ENCODE measurements around the gene MISP3. TPM values are rescaled to one million over a fixed set of nuclear protein-coding genes. Genes with fewer than 3 reads are reported as not detected.

The MISP3 gene
- total RNA-seq, 2 donors from 2014 or later: 4.6 to 5.8 TPM

DNA sequence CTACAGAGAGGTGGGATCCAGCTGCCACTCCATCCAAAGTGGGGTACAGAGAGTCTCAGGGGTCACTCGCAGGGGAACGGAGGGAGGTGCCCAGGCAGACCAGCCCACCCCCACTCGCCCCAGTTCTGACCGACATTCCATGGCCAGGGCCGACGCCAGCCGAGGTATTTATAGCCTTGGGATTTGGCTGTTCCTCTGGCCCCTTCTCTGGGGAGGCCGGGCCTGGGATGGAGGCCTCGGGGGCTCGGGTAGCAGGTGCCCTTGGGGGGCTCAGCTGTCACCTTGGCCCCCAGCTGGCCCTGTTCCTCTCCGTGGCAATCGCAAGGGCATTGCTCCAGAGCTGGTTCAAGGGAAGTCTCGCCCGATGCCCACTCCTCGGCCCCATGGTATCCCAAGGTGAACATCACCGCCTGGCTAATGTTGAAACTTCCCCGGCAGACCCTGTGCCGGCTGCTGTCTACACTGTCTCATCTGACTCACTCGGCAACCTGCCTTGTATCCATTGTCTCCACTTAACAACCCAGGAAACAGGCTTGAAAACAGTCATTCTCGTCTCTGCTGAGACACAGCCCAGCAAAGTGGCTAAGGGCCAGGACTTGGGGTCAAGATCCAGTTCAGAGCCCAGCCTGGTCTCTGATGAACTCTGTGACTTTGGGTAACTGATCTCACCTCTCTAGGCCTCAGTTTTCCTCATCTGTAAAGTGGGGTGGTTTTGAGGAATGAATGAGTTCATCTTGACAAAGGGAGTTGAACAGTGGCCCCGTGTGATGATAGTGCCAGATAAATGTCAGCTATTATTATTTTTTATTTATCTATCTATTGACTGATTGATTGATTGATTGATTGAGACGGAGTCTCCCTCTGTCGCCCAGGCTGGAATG, 35.2 kb downstream of the MISP3 start:
- no peak for ATAC-seq (replicated peaks in 1 of 2)
- H3K27ac Mint-ChIP-seq: no peak overlapping the region

GRCh38 chr19:14110650-14111049, 38.1 kb downstream of the MISP3 start:
- no peak for ATAC-seq (replicated peaks in 1 of 2)
- H3K4me1 Mint-ChIP-seq (ENCODE audit: low read depth): peaks cover 30% of the 10 kb centered on the region
- H3K27me3 Mint-ChIP-seq (ENCODE audit: low read depth): no peaks in the 10 kb centered on the region
- no peak for DNase-seq
- no peak overlapping the region for H3K27ac Mint-ChIP-seq
- H3K4me3 Mint-ChIP-seq: no peak overlapping the region
- H3K9me3 Mint-ChIP-seq: no peaks in the 10 kb centered on the region
- H3K36me3 Mint-ChIP-seq (ENCODE audit: insufficient read depth in 2 of 2): no peaks in the 10 kb centered on the region

More for the DNA sequence above, 35.2 kb downstream of the MISP3 start:
- no peak for DNase-seq
- Mint-ChIP-seq H3K36me3 (ENCODE audit: insufficient read depth in 2 of 2) (no peaks in the 10 kb centered on the region), H3K27me3 (ENCODE audit: low read depth) (no peaks in the 10 kb centered on the region), H3K9me3 (no peaks in the 10 kb centered on the region), H3K4me3 (no peak overlapping the region), H3K4me1 (ENCODE audit: low read depth) (peaks cover 12% of the 10 kb centered on the region)

GRCh38 chr19:14111486-14111885, 38.9 kb downstream of the MISP3 start:
- no peaks in the 10 kb centered on the region for H3K9me3 Mint-ChIP-seq
- no peaks in the 10 kb centered on the region for H3K27me3 Mint-ChIP-seq (ENCODE audit: low read depth)
- H3K4me1 Mint-ChIP-seq (ENCODE audit: low read depth): peaks cover 38% of the 10 kb centered on the region
- no peaks in the 10 kb centered on the region for H3K36me3 Mint-ChIP-seq (ENCODE audit: insufficient read depth in 2 of 2)
- DNase-seq (no peak), ATAC-seq (replicated peaks in 1 of 2) (no peak)
- H3K27ac Mint-ChIP-seq: no peak overlapping the region
- no peak overlapping the region for H3K4me3 Mint-ChIP-seq

- DNase-seq: no peak
These were observed 39.6 kb downstream of the MISP3 start for GRCh38 chr19:14112051-14112808.

GRCh38 chr19:14112809-14113385, 40.3 kb downstream of the MISP3 start:
- H3K4me3 Mint-ChIP-seq: no peak overlapping the region
- no peaks in the 10 kb centered on the region for H3K27me3 Mint-ChIP-seq (ENCODE audit: low read depth)
- no peaks in the 10 kb centered on the region for H3K9me3 Mint-ChIP-seq
- H3K4me1 Mint-ChIP-seq (ENCODE audit: low read depth): peaks cover 44% of the 10 kb centered on the region
- H3K27ac Mint-ChIP-seq: no peak overlapping the region
- peaks cover 0 to 2% of the 10 kb centered on the region in 2 donors for H3K36me3 Mint-ChIP-seq (ENCODE audit: insufficient read depth in 2 of 2)
- no peak for ATAC-seq (replicated peaks in 1 of 2)
- no peak for DNase-seq

More at GRCh38 chr19:14112051-14112808, 39.6 kb downstream of the MISP3 start:
- H3K36me3 Mint-ChIP-seq (ENCODE audit: insufficient read depth in 2 of 2): peaks cover 0 to 2% of the 10 kb centered on the region in 2 donors
- no peaks in the 10 kb centered on the region for H3K9me3 Mint-ChIP-seq
- ATAC-seq (replicated peaks in 1 of 2): no peak
- no peak overlapping the region for H3K4me3 Mint-ChIP-seq
- H3K27ac Mint-ChIP-seq: no peak overlapping the region
- no peaks in the 10 kb centered on the region for H3K27me3 Mint-ChIP-seq (ENCODE audit: low read depth)
- peaks cover 44% of the 10 kb centered on the region for H3K4me1 Mint-ChIP-seq (ENCODE audit: low read depth)

DNA sequence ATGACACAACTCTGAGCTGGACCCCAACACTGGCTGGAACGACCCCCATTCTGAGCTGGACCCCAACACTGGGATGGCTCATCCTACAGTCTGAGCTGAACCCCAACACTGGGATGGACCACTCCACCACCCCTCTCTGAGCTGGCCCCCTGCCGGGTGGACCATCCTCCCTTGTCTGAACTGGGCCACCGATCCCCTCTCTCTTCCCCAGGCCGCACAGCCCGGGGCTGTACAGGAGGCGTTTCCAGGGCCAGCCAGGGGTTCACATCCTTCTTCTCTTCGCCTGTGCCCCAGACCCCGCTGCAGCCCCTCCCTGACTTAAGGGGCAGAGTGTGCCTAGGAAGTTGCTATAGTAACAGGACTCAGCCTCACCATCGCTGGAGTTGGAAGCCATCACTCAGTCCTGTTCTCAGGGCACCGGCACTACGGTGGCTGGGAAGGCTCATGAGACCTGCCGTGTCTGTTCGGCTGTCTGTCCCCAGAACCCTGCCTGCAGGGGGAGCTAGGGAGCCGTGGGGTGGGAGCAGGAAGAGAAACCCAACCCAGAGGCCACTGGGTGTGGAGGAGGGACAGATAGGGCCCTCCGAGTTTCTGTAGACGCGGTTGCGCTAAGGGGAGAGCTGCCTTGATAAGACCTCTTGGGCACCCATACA, 41.3 kb downstream of the MISP3 start:
- H3K9me3 Mint-ChIP-seq: no peaks in the 10 kb centered on the region
- no peak overlapping the region for H3K27ac Mint-ChIP-seq
- no peaks in the 10 kb centered on the region for H3K27me3 Mint-ChIP-seq (ENCODE audit: low read depth)
- peak overlapping the region; percentile 29 to 50 for H3K4me3 Mint-ChIP-seq
- ATAC-seq (replicated peaks in 1 of 2) (no peak), DNase-seq (peak; percentile 49 to 57)
- peaks cover 50% of the 10 kb centered on the region for H3K4me1 Mint-ChIP-seq (ENCODE audit: low read depth)
- peaks cover 0 to 2% of the 10 kb centered on the region in 2 donors for H3K36me3 Mint-ChIP-seq (ENCODE audit: insufficient read depth in 2 of 2)

GRCh38 chr19:14114439-14114838, 41.9 kb downstream of the MISP3 start:
- H3K4me3 Mint-ChIP-seq: no peak overlapping the region

GRCh38 chr19:14114854-14115253, 42.3 kb downstream of the MISP3 start:
- Mint-ChIP-seq H3K9me3 (no peaks in the 10 kb centered on the region), H3K27me3 (ENCODE audit: low read depth) (no peaks in the 10 kb centered on the region), H3K27ac (no peak overlapping the region), H3K4me1 (ENCODE audit: low read depth) (peaks cover 54% of the 10 kb centered on the region), H3K4me3 (peak overlapping the region in 1 of 2 donors; percentile 32), H3K36me3 (ENCODE audit: insufficient read depth in 2 of 2) (peaks cover 0 to 2% of the 10 kb centered on the region in 2 donors)
- ATAC-seq (replicated peaks in 1 of 2) (no peak), DNase-seq (peak; percentile 73 to 76)

More at GRCh38 chr19:14114439-14114838, 41.9 kb downstream of the MISP3 start:
- peaks cover 0 to 2% of the 10 kb centered on the region in 2 donors for H3K36me3 Mint-ChIP-seq (ENCODE audit: insufficient read depth in 2 of 2)
- peaks cover 55% of the 10 kb centered on the region for H3K4me1 Mint-ChIP-seq (ENCODE audit: low read depth)
- no peaks in the 10 kb centered on the region for H3K9me3 Mint-ChIP-seq
- ATAC-seq (replicated peaks in 1 of 2) (no peak), DNase-seq (no peak)
- H3K27me3 Mint-ChIP-seq (ENCODE audit: low read depth): no peaks in the 10 kb centered on the region
- H3K27ac Mint-ChIP-seq: no peak overlapping the region

DNA sequence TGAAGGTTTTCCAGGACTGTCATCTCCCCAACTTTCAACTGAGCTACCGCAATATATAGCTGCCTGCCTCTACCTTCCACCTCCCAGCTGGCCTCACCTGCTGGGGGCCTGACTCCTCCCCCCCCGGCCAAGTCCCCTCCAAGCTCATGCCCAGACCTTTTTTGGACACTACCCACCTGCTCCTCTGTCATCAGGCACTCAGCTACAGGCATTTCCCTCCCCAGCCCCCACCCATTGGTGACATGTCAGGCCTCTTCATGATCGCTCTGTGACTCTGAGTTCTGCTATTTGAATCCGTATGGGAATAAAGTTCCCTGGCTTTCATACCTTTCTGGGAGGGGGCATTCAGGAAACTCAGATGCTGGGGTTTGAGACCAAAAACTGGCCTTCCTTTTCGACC, 43.2 kb downstream of the MISP3 start:
- H3K9me3 Mint-ChIP-seq: no peaks in the 10 kb centered on the region
- peak overlapping the region; percentile 88 to 96 for H3K4me3 Mint-ChIP-seq
- no peaks in the 10 kb centered on the region for H3K27me3 Mint-ChIP-seq (ENCODE audit: low read depth)
- ATAC-seq (replicated peaks in 1 of 2) (no peak), DNase-seq (no peak)
- peaks cover 0 to 2% of the 10 kb centered on the region in 2 donors for H3K36me3 Mint-ChIP-seq (ENCODE audit: insufficient read depth in 2 of 2)
- H3K27ac Mint-ChIP-seq: no peak overlapping the region
- peaks cover 51% of the 10 kb centered on the region for H3K4me1 Mint-ChIP-seq (ENCODE audit: low read depth)

DNA sequence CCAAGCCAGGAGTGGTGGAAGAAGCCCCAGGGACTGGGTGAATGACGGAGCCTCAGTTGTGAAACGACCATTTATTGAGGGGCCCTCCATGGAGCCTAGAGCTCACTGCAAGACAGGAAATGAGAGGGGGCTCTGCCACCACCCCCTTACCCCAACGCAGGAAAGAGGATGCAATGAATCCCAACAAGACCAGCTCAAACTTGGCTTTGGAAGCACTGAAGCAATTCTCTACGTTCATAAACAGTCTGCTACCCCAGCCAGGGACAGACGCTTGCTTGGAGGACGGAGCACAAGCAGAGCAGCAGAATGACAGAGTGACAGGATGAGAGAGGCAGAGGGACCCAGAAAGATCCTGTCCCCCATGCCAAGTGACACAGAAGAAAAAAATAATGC, 43.9 kb downstream of the MISP3 start:
- H3K4me1 Mint-ChIP-seq (ENCODE audit: low read depth): peaks cover 49% of the 10 kb centered on the region
- no peaks in the 10 kb centered on the region for H3K27me3 Mint-ChIP-seq (ENCODE audit: low read depth)
- no peaks in the 10 kb centered on the region for H3K9me3 Mint-ChIP-seq
- no peak for DNase-seq
- peak overlapping the region; percentile 19 for H3K27ac Mint-ChIP-seq
- no peak for ATAC-seq (replicated peaks in 1 of 2)
- H3K36me3 Mint-ChIP-seq (ENCODE audit: insufficient read depth in 2 of 2): peaks cover 0 to 3% of the 10 kb centered on the region in 2 donors
- H3K4me3 Mint-ChIP-seq: peak overlapping the region; percentile 88 to 96

- DNase-seq (no peak), ATAC-seq (replicated peaks in 1 of 2) (peak; percentile 3 to 4)
- H3K4me3 Mint-ChIP-seq: peak overlapping the region; percentile 88 to 96
- H3K36me3 Mint-ChIP-seq (ENCODE audit: insufficient read depth in 2 of 2): peaks cover 0 to 3% of the 10 kb centered on the region in 2 donors
- H3K9me3 Mint-ChIP-seq: no peaks in the 10 kb centered on the region
- peak overlapping the region; percentile 47 for H3K27ac Mint-ChIP-seq
- peaks cover 45% of the 10 kb centered on the region for H3K4me1 Mint-ChIP-seq (ENCODE audit: low read depth)
- no peaks in the 10 kb centered on the region for H3K27me3 Mint-ChIP-seq (ENCODE audit: low read depth)
These were observed 44.5 kb downstream of the MISP3 start for GRCh38 chr19:14116918-14117578.

DNA sequence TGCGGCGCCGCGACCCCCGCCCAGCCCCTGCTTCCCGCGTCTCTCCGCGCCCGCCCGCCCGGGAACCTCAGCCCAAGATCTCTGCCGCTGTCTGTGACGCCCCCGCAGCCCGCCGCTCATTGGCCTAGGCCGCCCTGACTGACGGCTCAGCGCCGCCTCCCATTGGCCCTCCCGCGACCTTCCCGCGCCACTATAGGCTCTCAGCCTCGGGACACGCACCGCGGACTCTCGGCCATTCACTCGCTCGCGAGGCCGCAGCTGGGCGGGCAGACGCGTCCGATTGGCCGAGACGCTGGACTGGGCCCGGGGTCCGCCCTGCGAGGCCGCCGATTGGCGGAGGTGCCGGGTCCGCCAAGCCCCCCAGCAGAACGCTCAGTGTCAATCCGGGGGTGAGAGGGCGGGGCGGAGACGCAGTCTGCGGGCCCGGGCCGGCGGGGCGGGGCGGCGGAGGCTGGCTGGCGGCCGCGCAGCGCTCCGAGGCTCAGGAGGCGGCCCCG, 45.1 kb downstream of the MISP3 start, which contains the start of gene PRKACA:
Gene PRKACA (minus strand): TSS at position 95 of the 497 bp plus-strand sequence. CDS start 215 bp downstream, outside the sequence.
- H3K9me3 Mint-ChIP-seq: no peaks in the 10 kb centered on the region
- H3K27me3 Mint-ChIP-seq (ENCODE audit: low read depth): no peaks in the 10 kb centered on the region
- ATAC-seq (replicated peaks in 1 of 2) (peak; percentile 93 to 95), DNase-seq (peak; percentile 98 to 99)
- peak within 1 kb of the TSS; percentile 92 for H3K27ac Mint-ChIP-seq
- peaks cover 44% of the 10 kb centered on the region for H3K4me1 Mint-ChIP-seq (ENCODE audit: low read depth)
- H3K36me3 Mint-ChIP-seq (ENCODE audit: insufficient read depth in 2 of 2): peaks cover 0 to 3% of the 10 kb centered on the region in 2 donors
- H3K4me3 Mint-ChIP-seq: peak within 1 kb of the TSS; percentile 96 to 97
